ENCODE data around the gene CDK6.

DNA sequence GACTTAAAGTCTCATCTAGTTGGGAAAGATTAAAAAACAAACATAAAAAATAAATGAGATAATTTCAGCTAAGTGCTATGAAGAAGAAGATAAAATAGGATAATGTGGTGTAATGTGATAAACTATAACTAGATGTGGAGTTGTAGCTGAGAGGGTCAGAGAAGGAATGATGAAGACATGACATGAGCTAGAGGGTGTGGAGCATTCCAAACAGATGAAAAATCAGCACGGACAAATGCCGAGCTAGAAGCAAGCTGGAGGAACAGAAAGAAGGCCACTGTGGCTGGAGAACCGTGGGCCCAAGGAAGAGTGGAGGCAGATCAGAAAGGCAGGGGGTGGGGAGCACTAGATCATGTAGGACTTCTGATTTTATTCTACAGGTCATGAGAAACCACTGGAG lies 70.6 kb downstream of the CDK6 start:
- TF ChIP-seq, protein P1, sequence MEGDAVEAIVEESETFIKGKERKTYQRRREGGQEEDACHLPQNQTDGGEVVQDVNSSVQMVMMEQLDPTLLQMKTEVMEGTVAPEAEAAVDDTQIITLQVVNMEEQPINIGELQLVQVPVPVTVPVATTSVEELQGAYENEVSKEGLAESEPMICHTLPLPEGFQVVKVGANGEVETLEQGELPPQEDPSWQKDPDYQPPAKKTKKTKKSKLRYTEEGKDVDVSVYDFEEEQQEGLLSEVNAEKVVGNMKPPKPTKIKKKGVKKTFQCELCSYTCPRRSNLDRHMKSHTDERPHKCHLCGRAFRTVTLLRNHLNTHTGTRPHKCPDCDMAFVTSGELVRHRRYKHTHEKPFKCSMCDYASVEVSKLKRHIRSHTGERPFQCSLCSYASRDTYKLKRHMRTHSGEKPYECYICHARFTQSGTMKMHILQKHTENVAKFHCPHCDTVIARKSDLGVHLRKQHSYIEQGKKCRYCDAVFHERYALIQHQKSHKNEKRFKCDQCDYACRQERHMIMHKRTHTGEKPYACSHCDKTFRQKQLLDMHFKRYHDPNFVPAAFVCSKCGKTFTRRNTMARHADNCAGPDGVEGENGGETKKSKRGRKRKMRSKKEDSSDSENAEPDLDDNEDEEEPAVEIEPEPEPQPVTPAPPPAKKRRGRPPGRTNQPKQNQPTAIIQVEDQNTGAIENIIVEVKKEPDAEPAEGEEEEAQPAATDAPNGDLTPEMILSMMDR (conservative IDR thresholded peaks at IDR 0.05; ENCODE audit: low read depth in 2 of 2) = no peak
- TF ChIP-seq EZH2 (IDR thresholded peaks at IDR 0.05; ENCODE audit: low read depth, unreplicated experiment) (no peak), EZH2phosphoT487 (IDR thresholded peaks at IDR 0.05; ENCODE audit: unreplicated experiment) (no peak), JUNB (IDR thresholded peaks at IDR 0.05; ENCODE audit: unreplicated experiment) (no peak), POLR2AphosphoS5 (IDR thresholded peaks at IDR 0.05; ENCODE audit: low read depth) (no peak), STAT1 (IDR thresholded peaks at IDR 0.05; ENCODE audit: unreplicated experiment) (no peak)
- TF ChIP-seq, protein P2, sequence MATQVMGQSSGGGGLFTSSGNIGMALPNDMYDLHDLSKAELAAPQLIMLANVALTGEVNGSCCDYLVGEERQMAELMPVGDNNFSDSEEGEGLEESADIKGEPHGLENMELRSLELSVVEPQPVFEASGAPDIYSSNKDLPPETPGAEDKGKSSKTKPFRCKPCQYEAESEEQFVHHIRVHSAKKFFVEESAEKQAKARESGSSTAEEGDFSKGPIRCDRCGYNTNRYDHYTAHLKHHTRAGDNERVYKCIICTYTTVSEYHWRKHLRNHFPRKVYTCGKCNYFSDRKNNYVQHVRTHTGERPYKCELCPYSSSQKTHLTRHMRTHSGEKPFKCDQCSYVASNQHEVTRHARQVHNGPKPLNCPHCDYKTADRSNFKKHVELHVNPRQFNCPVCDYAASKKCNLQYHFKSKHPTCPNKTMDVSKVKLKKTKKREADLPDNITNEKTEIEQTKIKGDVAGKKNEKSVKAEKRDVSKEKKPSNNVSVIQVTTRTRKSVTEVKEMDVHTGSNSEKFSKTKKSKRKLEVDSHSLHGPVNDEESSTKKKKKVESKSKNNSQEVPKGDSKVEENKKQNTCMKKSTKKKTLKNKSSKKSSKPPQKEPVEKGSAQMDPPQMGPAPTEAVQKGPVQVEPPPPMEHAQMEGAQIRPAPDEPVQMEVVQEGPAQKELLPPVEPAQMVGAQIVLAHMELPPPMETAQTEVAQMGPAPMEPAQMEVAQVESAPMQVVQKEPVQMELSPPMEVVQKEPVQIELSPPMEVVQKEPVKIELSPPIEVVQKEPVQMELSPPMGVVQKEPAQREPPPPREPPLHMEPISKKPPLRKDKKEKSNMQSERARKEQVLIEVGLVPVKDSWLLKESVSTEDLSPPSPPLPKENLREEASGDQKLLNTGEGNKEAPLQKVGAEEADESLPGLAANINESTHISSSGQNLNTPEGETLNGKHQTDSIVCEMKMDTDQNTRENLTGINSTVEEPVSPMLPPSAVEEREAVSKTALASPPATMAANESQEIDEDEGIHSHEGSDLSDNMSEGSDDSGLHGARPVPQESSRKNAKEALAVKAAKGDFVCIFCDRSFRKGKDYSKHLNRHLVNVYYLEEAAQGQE (IDR thresholded peaks at IDR 0.05; ENCODE audit: unreplicated experiment) = no peak
